Right atrium auricular region (tissue), 2 donors: ENCODE data around the gene IFRD2. TPM values are rescaled to one million over a fixed set of nuclear protein-coding genes. Genes with fewer than 3 reads are reported as not detected.
"Not testable (repeated sequence)": the region's sequence is repeated elsewhere in the genome, so short reads cannot be mapped to it uniquely, and the experiment has no call there.

ENCODE experiments used
- DNase-seq: peaks from one replicate; pipeline ENCODE4 v3.0.0-alpha.2; 2019; ENCODE audit warnings: low spot score
- H3K27ac ChIP-seq, 2 donors: fragments of 200-600 bp; sonication (generic); 1 replicate in 1 of 2; 2 replicates in 1 of 2; pipeline ENCODE4 v1.5.1; 2016 to 2019
- H3K27me3 ChIP-seq, 2 donors: fragments of 200-600 bp; sonication (generic); one replicate each; pipeline versions ENCODE4 v1.5.1 to v1.6.0; 2017 to 2019
- H3K36me3 ChIP-seq: fragments of 200-600 bp; sonication (generic); one replicate; pipeline ENCODE4 v1.5.1; 2016
- H3K4me1 ChIP-seq, 2 donors: fragments of 200-600 bp; sonication (generic); one replicate each; pipeline versions ENCODE4 v1.5.1 to v1.6.0; 2017 to 2019
- H3K4me3 ChIP-seq, 2 donors: fragments of 200-600 bp; sonication (generic); 1 replicate in 1 of 2; 2 replicates in 1 of 2; pipeline ENCODE4 v1.5.1; 2017 to 2019; ENCODE audit warnings: mild to moderate bottlenecking in 1 of 2, moderate library complexity in 1 of 2
- H3K9me3 ChIP-seq, 2 donors: fragments of 200-600 bp; sonication (generic); one replicate each; pipeline ENCODE4 v1.5.1; 2019
- CTCF ChIP-seq, 2 donors: fragments of 200-600 bp; sonication (generic); IDR thresholded peaks; one replicate each; pipeline ENCODE4 v1.5.1; 2019; ENCODE audit warnings: antibody characterized with exemption in 2 of 2
- total RNA-seq, 2 donors: library from RNA; depleted of rRNA; stranded (reverse); fragments of >200 nt; gene quantifications; one replicate each; pipeline ENCODE4 v1.1.0, GENCODE V29; 2016

The IFRD2 gene
- total RNA-seq, 2 donors from 2014 or later: 51.0 to 58.5 TPM

- no peaks in the 10 kb centered on the region for H3K36me3 ChIP-seq
- TF ChIP-seq CTCF (IDR thresholded peaks at IDR 0.05): no peak
- H3K9me3 ChIP-seq: no peaks in the 10 kb centered on the region
- peak overlapping the region in 1 of 2 donors; percentile 44 for H3K4me3 ChIP-seq
- peak overlapping the region in 1 of 2 donors; percentile 58 for H3K27ac ChIP-seq
- H3K27me3 ChIP-seq: no peaks in the 10 kb centered on the region
- H3K4me1 ChIP-seq: peaks cover 0 to 62% of the 10 kb centered on the region in 2 donors
- DNase-seq: no peak
These were observed 18.6 kb downstream of the IFRD2 start for GRCh38 chr3:50273689-50274065.

- Histone ChIP-seq H3K4me1 (peaks cover 0 to 63% of the 10 kb centered on the region in 2 donors), H3K27ac (peak overlapping the region in 1 of 2 donors; percentile 58)
These were observed 19.1 kb downstream of the IFRD2 start for GRCh38 chr3:50272911-50273688.

GRCh38 chr3:50272538-50272910, 19.7 kb downstream of the IFRD2 start:
- H3K4me1 ChIP-seq: peaks cover 0 to 69% of the 10 kb centered on the region in 2 donors
- not testable (repeated sequence) for H3K4me3 ChIP-seq

More at GRCh38 chr3:50272911-50273688, 19.1 kb downstream of the IFRD2 start:
- peak; percentile 89 for DNase-seq
- peak; percentile 96 to 99 for TF ChIP-seq CTCF (IDR thresholded peaks at IDR 0.05)
- H3K36me3 ChIP-seq: no peaks in the 10 kb centered on the region
- H3K27me3 ChIP-seq: no peaks in the 10 kb centered on the region
- H3K4me3 ChIP-seq: peak overlapping the region; percentile 11 to 44
- no peaks in the 10 kb centered on the region for H3K9me3 ChIP-seq

GRCh38 chr3:50271314-50271936, 20.8 kb downstream of the IFRD2 start:
- Histone ChIP-seq H3K36me3 (no peaks in the 10 kb centered on the region), H3K9me3 (no peaks in the 10 kb centered on the region), H3K4me1 (peaks cover 0 to 80% of the 10 kb centered on the region in 2 donors), H3K27ac (no peak overlapping the region), H3K27me3 (no peaks in the 10 kb centered on the region), H3K4me3 (no peak overlapping the region)
- TF ChIP-seq CTCF (IDR thresholded peaks at IDR 0.05): no peak
- DNase-seq: no peak

More at GRCh38 chr3:50272538-50272910, 19.7 kb downstream of the IFRD2 start:
- H3K9me3 ChIP-seq, DNase-seq, H3K36me3 ChIP-seq, H3K27me3 ChIP-seq, H3K27ac ChIP-seq: not testable (repeated sequence)

GRCh38 chr3:50270422-50271224, 21.6 kb downstream of the IFRD2 start:
- Histone ChIP-seq H3K36me3 (no peaks in the 10 kb centered on the region), H3K4me3 (peak overlapping the region in 1 of 2 donors; percentile 31), H3K4me1 (peaks cover 0 to 83% of the 10 kb centered on the region in 2 donors), H3K27me3 (no peaks in the 10 kb centered on the region), H3K9me3 (no peaks in the 10 kb centered on the region), H3K27ac (peak overlapping the region; percentile 92 to 97)
- no peak for DNase-seq
- no peak for TF ChIP-seq CTCF (IDR thresholded peaks at IDR 0.05)
